ENCODE results near the gene BNIP2. TPM values are rescaled to one million over a fixed set of nuclear protein-coding genes. Genes with fewer than 3 reads are reported as not detected.

Gene BNIP2
- total RNA-seq, 1 donor from 2014 or later, result 59.2 TPM

DNA sequence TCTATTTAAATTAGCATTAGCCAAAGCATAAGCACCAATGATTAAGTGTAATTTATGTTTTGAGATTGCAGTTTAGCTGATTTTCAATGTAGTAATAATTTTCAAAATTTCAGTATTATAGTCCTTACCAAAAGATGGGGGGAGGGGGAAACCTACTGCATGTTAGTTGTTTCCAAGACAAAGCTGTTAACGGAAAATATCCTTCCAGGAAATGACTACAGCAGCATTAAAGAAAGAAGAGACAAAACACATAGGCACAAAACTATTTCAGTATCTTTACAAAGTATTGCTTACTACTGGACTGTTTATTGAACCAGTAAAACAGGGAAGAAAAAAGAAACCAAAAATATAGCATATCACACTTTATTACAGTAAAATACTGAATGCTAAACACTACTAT lies 10.5 kb downstream of the BNIP2 start:
- H3K27me3 Mint-ChIP-seq (ENCODE audit: low read depth), result no peaks in the 10 kb centered on the region
- DNase-seq (ENCODE audit: low spot score), result no peak
- H3K36me3 Mint-ChIP-seq (ENCODE audit: low read depth), result peaks cover 25% of the 10 kb centered on the region
- H3K9me3 Mint-ChIP-seq (ENCODE audit: low read depth), result no peaks in the 10 kb centered on the region
- TF ChIP-seq, protein P1, sequence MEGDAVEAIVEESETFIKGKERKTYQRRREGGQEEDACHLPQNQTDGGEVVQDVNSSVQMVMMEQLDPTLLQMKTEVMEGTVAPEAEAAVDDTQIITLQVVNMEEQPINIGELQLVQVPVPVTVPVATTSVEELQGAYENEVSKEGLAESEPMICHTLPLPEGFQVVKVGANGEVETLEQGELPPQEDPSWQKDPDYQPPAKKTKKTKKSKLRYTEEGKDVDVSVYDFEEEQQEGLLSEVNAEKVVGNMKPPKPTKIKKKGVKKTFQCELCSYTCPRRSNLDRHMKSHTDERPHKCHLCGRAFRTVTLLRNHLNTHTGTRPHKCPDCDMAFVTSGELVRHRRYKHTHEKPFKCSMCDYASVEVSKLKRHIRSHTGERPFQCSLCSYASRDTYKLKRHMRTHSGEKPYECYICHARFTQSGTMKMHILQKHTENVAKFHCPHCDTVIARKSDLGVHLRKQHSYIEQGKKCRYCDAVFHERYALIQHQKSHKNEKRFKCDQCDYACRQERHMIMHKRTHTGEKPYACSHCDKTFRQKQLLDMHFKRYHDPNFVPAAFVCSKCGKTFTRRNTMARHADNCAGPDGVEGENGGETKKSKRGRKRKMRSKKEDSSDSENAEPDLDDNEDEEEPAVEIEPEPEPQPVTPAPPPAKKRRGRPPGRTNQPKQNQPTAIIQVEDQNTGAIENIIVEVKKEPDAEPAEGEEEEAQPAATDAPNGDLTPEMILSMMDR (IDR thresholded peaks at IDR 0.05), result no peak
- no peak overlapping the region for H3K27ac Mint-ChIP-seq (ENCODE audit: unreplicated experiment)
- no peak overlapping the region for H3K4me3 Mint-ChIP-seq (ENCODE audit: unreplicated experiment)
- peaks cover 5% of the 10 kb centered on the region for H3K4me1 Mint-ChIP-seq (ENCODE audit: low read depth)

DNA sequence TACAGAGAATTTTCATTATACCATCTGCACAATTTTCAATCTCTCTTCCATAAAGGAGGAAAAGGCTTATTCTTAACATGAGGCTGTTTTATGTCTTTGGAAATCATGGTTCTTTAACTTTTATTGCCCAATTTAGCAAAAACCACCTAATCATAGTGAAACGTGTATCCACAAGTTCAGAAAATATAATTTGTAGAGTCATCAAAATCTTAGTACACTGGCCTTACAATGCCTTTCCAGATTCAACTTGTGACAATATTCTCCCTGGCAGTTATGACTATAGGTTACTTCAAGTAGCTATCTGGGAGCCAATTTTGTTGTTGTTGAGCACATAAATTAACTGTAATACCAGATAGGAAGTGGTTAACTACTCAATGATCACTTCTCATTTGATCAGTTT lies 10.9 kb downstream of the BNIP2 start:
- H3K9me3 Mint-ChIP-seq (ENCODE audit: low read depth), result no peaks in the 10 kb centered on the region
- no peak for DNase-seq (ENCODE audit: low spot score)
- TF ChIP-seq, protein P1 (IDR thresholded peaks at IDR 0.05), result no peak
- peaks cover 3% of the 10 kb centered on the region for H3K4me1 Mint-ChIP-seq (ENCODE audit: low read depth)
- H3K27me3 Mint-ChIP-seq (ENCODE audit: low read depth), result no peaks in the 10 kb centered on the region
- H3K27ac Mint-ChIP-seq (ENCODE audit: unreplicated experiment), result no peak overlapping the region
- H3K4me3 Mint-ChIP-seq (ENCODE audit: unreplicated experiment), result no peak overlapping the region
- H3K36me3 Mint-ChIP-seq (ENCODE audit: low read depth), result peaks cover 25% of the 10 kb centered on the region

DNA sequence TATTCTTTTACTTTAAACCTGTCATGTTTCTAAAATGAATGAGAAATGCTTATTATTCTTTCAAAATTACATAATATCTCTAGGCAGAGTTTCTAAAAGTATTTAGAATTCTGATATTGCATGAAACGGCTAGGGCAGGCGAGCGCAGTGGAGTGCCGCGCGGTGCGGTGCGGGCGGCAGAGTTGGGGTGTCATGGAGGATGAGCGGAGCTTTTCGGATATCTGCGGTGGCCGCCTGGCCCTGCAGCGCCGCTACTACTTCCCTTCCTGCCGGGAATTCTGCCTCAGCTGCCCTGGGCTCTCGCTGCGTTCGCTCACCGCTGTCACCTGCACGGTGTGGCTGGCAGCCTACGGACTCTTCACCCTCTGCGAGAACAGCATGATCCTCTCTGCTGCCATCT lies 12.6 kb downstream of the BNIP2 start:
- no peak overlapping the region for H3K27ac Mint-ChIP-seq (ENCODE audit: unreplicated experiment)
- no peak overlapping the region for H3K4me3 Mint-ChIP-seq (ENCODE audit: unreplicated experiment)
- H3K27me3 Mint-ChIP-seq (ENCODE audit: low read depth), result no peaks in the 10 kb centered on the region
- H3K9me3 Mint-ChIP-seq (ENCODE audit: low read depth), result no peaks in the 10 kb centered on the region
- no peaks in the 10 kb centered on the region for H3K4me1 Mint-ChIP-seq (ENCODE audit: low read depth)
- DNase-seq (ENCODE audit: low spot score), result peak; percentile 73
- TF ChIP-seq, protein P1 (IDR thresholded peaks at IDR 0.05), result no peak
- peaks cover 32% of the 10 kb centered on the region for H3K36me3 Mint-ChIP-seq (ENCODE audit: low read depth)

DNA sequence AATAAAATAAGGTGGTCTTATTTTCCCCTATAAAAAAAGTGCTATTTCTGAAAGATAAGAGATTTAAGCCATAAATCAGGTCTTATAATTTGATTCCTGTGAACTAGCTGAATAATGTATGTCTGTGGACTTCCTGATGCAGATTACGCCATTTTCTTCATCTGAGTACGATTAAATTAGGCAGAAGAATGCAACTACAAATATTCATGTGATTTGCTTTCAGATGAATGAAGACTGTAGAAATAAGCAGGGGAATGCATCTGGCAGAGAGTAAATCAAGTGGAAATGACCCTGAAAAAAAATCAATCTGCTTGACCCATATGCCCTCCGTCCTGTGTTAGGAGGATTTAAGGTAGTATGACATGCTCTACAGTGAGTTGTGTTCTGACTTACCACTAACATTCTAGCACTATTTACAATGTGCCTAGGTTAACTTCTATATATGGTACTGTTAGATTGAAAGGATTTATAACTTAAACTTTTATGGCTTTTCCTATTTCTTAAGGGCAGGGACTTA lies 14.7 kb downstream of the BNIP2 start:
- DNase-seq (ENCODE audit: low spot score), result no peak
- Mint-ChIP-seq H3K9me3 (ENCODE audit: low read depth) (no peaks in the 10 kb centered on the region), H3K4me3 (ENCODE audit: unreplicated experiment) (no peak overlapping the region), H3K27ac (ENCODE audit: unreplicated experiment) (no peak overlapping the region), H3K27me3 (ENCODE audit: low read depth) (no peaks in the 10 kb centered on the region), H3K36me3 (ENCODE audit: low read depth) (peaks cover 32% of the 10 kb centered on the region), H3K4me1 (ENCODE audit: low read depth) (no peaks in the 10 kb centered on the region)
- TF ChIP-seq, protein P1 (IDR thresholded peaks at IDR 0.05), result no peak

GRCh38 chr15:59668556-59668955 lies 20.6 kb downstream of the BNIP2 start:
- no peaks in the 10 kb centered on the region for H3K9me3 Mint-ChIP-seq (ENCODE audit: low read depth)
- H3K4me1 Mint-ChIP-seq (ENCODE audit: low read depth), result no peaks in the 10 kb centered on the region
- DNase-seq (ENCODE audit: low spot score), result no peak
- no peak overlapping the region for H3K4me3 Mint-ChIP-seq (ENCODE audit: unreplicated experiment)
- peaks cover 22% of the 10 kb centered on the region for H3K36me3 Mint-ChIP-seq (ENCODE audit: low read depth)
- H3K27me3 Mint-ChIP-seq (ENCODE audit: low read depth), result no peaks in the 10 kb centered on the region
- H3K27ac Mint-ChIP-seq (ENCODE audit: unreplicated experiment), result no peak overlapping the region
- TF ChIP-seq, protein P1 (IDR thresholded peaks at IDR 0.05), result no peak

All from chondrocyte (in vitro differentiated cells).